Testis (tissue), 3 donors: ENCODE data around the gene RABGGTA. TPM values are rescaled to one million over a fixed set of nuclear protein-coding genes. Genes with fewer than 3 reads are reported as not detected.
A peak's percentile ranks its signal among the peaks of the same experiment; 100 is the strongest.
"Not testable (repeated sequence)": the region's sequence is repeated elsewhere in the genome, so short reads cannot be mapped to it uniquely, and the experiment has no call there.

Experiments
- DNase-seq: peaks from one replicate; pipeline ENCODE4 v3.0.0-alpha.2; 2019
- H3K27ac ChIP-seq, 2 donors: fragments of 200-600 bp; sonication (generic); one replicate each; pipeline ENCODE4 v1.5.1; 2019
- H3K27me3 ChIP-seq: fragments of 200-600 bp; sonication (generic); one replicate; pipeline ENCODE4 v1.5.1; 2019
- H3K36me3 ChIP-seq: fragments of 200-600 bp; sonication (generic); one replicate; pipeline ENCODE4 v1.5.1; 2017; ENCODE audit warnings: low read depth; ENCODE audit errors: missing control alignments
- H3K4me1 ChIP-seq: fragments of 200-600 bp; sonication (generic); one replicate; pipeline ENCODE4 v1.5.1; 2019
- H3K4me3 ChIP-seq, 2 donors: fragments of 200-600 bp; sonication (generic); one replicate each; pipeline ENCODE4 v1.5.1; 2017 to 2019
- H3K9me3 ChIP-seq: fragments of 200-600 bp; sonication (generic); one replicate; pipeline ENCODE4 v1.5.1; 2017
- CTCF ChIP-seq, 3 experiments: fragments of 450-650 bp in 2 of 3; fragments of 200-600 bp in 1 of 3; sonication (generic) in 1 of 3; IDR thresholded peaks; one replicate each; pipeline ENCODE4 v1.5.1; 2016 to 2019; ENCODE audit warnings: antibody characterized with exemption in 3 of 3, mild to moderate bottlenecking in 2 of 3, moderate library complexity in 1 of 3
- POLR2A ChIP-seq: fragments of 450-650 bp; IDR thresholded peaks from one replicate; pipeline ENCODE4 v1.6.1; 2017; ENCODE audit warnings: antibody characterized with exemption, mild to moderate bottlenecking, moderate library complexity
- WGBS, 2 donors: methylation state at CpG; one replicate each; pipeline ENCODE4 v1.1.5; 2018; 5-methylcytosine and 5-hydroxymethylcytosine counted together
- intact Hi-C: fragments of 100-400 bp; cut with DNase I; formaldehyde crosslinking; loops from one replicate; pipeline ENCODE4 v1.15.1; 2023; ENCODE audit warnings: low total_unique reads
- polyA plus RNA-seq: library from polyadenylated mRNA; stranded (reverse); fragments of 350-450 nt; fragmentation: Illumina TruSeq; extraction: RNeasy Lipid Tissue Mini Kit (QIAGEN cat#74804); gene quantifications from one replicate; pipeline ENCODE4 v1.2.3, GENCODE V29; 2014; ENCODE audit warnings: low read depth, low replicate concordance; ENCODE audit not compliant: insufficient read depth
- small RNA-seq, 2 donors: library from RNA; depleted of rRNA; stranded (forward); fragments of <200 nt; gene quantifications; one replicate each; pipeline ENCODE3, GENCODE V24; 2016
- total RNA-seq, 2 donors: library from RNA; depleted of rRNA; stranded (reverse); fragments of >200 nt; gene quantifications; one replicate each; pipeline ENCODE4 v1.2.3, GENCODE V29; 2016

The RABGGTA gene
- total and polyA plus RNA-seq, 3 donors from 2014 or later: 33.5 to 90.2 (median 70.9) TPM

DNA sequence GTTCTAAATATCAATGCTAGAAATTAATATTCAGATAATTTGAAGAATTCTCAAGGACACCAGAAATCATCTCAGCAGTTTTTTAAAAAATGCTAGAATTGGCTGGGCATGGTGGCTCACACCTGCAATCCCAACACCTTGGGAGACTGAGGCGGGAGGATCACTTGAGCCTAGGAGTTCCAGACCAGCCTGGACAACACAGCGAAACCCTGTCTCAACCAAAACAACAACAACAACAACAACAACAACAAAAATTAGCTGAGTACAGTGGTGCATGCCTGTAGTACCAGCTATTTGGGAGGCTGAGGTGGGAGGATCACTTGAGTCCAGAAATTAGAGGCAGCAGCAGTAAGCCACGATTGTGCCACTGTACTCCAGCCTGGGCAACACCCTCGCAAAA lies 52.3 kb downstream of the RABGGTA start:
- DNase-seq: no peak
- TF ChIP-seq POLR2A (no peak), CTCF (IDR thresholded peaks at IDR 0.05) (no peak)
- intact Hi-C loops: no loop called here
- WGBS, 2 donors: 87 to 88% methylated on average over 4 of the region's 4 CpGs
- Histone ChIP-seq H3K36me3 (no peaks in the 10 kb centered on the region), H3K27me3 (no peaks in the 10 kb centered on the region), H3K9me3 (no peaks in the 10 kb centered on the region), H3K4me1 (peaks cover 16% of the 10 kb centered on the region), H3K27ac (no peak overlapping the region), H3K4me3 (no peak overlapping the region)

DNA sequence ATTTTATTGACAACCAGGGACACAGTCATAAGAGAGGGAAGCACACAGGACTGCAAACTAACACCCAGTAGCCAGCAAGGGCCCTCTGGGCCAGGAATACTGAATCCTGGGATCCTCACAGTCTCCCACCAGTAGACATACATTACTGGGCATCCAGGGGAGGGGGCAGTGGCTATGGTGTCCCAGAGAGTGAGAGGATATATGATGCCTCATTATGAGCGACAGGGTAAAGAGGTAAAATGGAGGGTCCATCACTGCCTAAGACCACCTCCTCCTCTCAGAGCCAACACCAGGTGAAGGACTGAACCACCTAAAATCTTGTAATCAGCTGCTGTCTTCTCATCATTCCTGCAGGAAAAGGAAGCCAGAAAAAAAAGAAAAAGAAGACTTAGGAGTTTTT lies 54.5 kb downstream of the RABGGTA start:
- H3K27ac ChIP-seq, intact Hi-C loops, H3K9me3 ChIP-seq, DNase-seq, H3K27me3 ChIP-seq, H3K4me3 ChIP-seq, H3K36me3 ChIP-seq: not testable (repeated sequence)
- 50 to 86% methylated on average over 1 of the region's 1 CpG for WGBS, 2 donors
- peaks cover 21% of the 10 kb centered on the region for H3K4me1 ChIP-seq

DNA sequence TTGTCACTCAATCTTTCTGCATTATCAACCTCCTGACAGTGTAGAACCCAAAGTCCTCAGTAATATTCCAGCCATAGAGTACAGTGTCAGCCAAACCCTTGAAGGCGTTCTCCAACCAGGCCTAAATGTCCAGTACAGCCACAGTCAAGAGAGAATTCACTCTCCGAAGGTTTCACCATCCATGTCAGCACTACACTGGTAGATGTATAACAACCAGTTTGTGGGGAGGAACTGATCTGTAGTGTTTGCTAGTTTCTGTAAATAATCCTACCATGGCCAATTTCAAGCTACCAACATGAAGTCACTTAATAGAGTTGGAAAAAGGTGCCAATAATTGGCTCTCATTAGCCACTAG lies 55.1 kb downstream of the RABGGTA start:
- Histone ChIP-seq H3K4me3 (no peak overlapping the region), H3K27ac (peak overlapping the region; percentile 88 to 92), H3K27me3 (no peaks in the 10 kb centered on the region), H3K36me3 (no peaks in the 10 kb centered on the region), H3K9me3 (no peaks in the 10 kb centered on the region), H3K4me1 (peaks cover 21% of the 10 kb centered on the region)
- TF ChIP-seq CTCF (IDR thresholded peaks at IDR 0.05) (no peak), POLR2A (no peak)
- intact Hi-C loops: no loop called here
- WGBS, 2 donors: 34 to 65% methylated on average over 2 of the region's 2 CpGs
- no peak for DNase-seq

Small RNA genes within 50 kb of the gene (small RNA-seq; reads per million reads assigned to genes)
- gene MDP1: 0 reads per million in 2 donors

Other genes starting within 250 kb of the RABGGTA start
Only the 30 nearest of the 34 such genes appear.
- gene DCAF11, start 156.8 kb downstream of the RABGGTA start, total RNA-seq: 10 to 100 TPM; 67.6 to 68.0 TPM
- gene DCAF11, start 156.8 kb downstream of the RABGGTA start, polyA plus RNA-seq: 77.4 TPM
- gene NRL, start 156.6 kb downstream of the RABGGTA start, total RNA-seq: 1 to 10 TPM; 6.6 to 8.3 TPM
- 8.2 TPM for gene NRL, start 156.6 kb downstream of the RABGGTA start, polyA plus RNA-seq
- 1 to 10 TPM; 2.2 to 3.5 TPM for gene FITM1, start 140.9 kb downstream of the RABGGTA start, total RNA-seq
- 3.7 TPM for gene FITM1, start 140.9 kb downstream of the RABGGTA start, polyA plus RNA-seq
- gene PSME1, start 135.4 kb downstream of the RABGGTA start, total RNA-seq: 10 to 100 TPM; 43.3 to 63.9 TPM
- gene PSME1, start 135.4 kb downstream of the RABGGTA start, polyA plus RNA-seq: 101 TPM
- gene EMC9, start 130.0 kb downstream of the RABGGTA start, total RNA-seq: 10 to 100 TPM; 15.2 to 23.9 TPM
- 33.7 TPM for gene EMC9, start 130.0 kb downstream of the RABGGTA start, polyA plus RNA-seq
- gene PSME2, start 125.0 kb downstream of the RABGGTA start, total RNA-seq: 10 to 100 TPM; 49.8 to 78.1 TPM
- 122 TPM for gene PSME2, start 125.0 kb downstream of the RABGGTA start, polyA plus RNA-seq
- 10 to 100 TPM; 94.5 to 96.8 TPM for gene RNF31, start 124.1 kb downstream of the RABGGTA start, total RNA-seq
- gene RNF31, start 124.1 kb downstream of the RABGGTA start, polyA plus RNA-seq: 71.0 TPM
- gene IRF9, start 110.3 kb downstream of the RABGGTA start, total RNA-seq: 10 to 100 TPM; 45.7 to 56.2 TPM
- gene IRF9, start 110.3 kb downstream of the RABGGTA start, polyA plus RNA-seq: 74.8 TPM
- gene REC8, start 99.5 kb downstream of the RABGGTA start, total RNA-seq: 10 to 100 TPM; 27.7 to 55.9 TPM
- gene REC8, start 99.5 kb downstream of the RABGGTA start, polyA plus RNA-seq: 58.8 TPM
- gene IPO4, start 82.8 kb downstream of the RABGGTA start, total RNA-seq: 100 to 1,000 TPM in 1 of 2 donors, 10 to 100 TPM in 1; 85.9 to 140 TPM
- 156 TPM for gene IPO4, start 82.8 kb downstream of the RABGGTA start, polyA plus RNA-seq
- gene TM9SF1, start 76.2 kb downstream of the RABGGTA start, total RNA-seq: 10 to 100 TPM; 45.0 to 50.0 TPM
- gene TM9SF1, start 76.2 kb downstream of the RABGGTA start, polyA plus RNA-seq: 53.2 TPM
- 10 to 100 TPM; 19.4 to 27.4 TPM for gene TSSK4, start 65.9 kb downstream of the RABGGTA start, total RNA-seq
- gene TSSK4, start 65.9 kb downstream of the RABGGTA start, polyA plus RNA-seq: 78.2 TPM
- 100 to 1,000 TPM in 1 of 2 donors, 10 to 100 TPM in 1; 52.9 to 111 TPM for gene CHMP4A, start 58.1 kb downstream of the RABGGTA start, total RNA-seq
- gene CHMP4A, start 58.1 kb downstream of the RABGGTA start, polyA plus RNA-seq: 56.3 TPM
- gene MDP1, start 55.5 kb downstream of the RABGGTA start, total RNA-seq: 10 to 100 TPM; 17.3 to 19.5 TPM
- gene MDP1, start 55.5 kb downstream of the RABGGTA start, polyA plus RNA-seq: 20.1 TPM
- 100 to 1,000 TPM in 1 of 2 donors, 10 to 100 TPM in 1; 94.6 to 110 TPM for gene NEDD8, start 39.2 kb downstream of the RABGGTA start, total RNA-seq
- gene NEDD8, start 39.2 kb downstream of the RABGGTA start, polyA plus RNA-seq: 180 TPM
- 10 to 100 TPM; 30.0 to 42.2 TPM for gene GMPR2, start 38.7 kb downstream of the RABGGTA start, total RNA-seq
- gene GMPR2, start 38.7 kb downstream of the RABGGTA start, polyA plus RNA-seq: 49.9 TPM
- gene TINF2, start 29.0 kb downstream of the RABGGTA start, total RNA-seq: 10 to 100 TPM; 27.5 to 32.1 TPM
- 45.6 TPM for gene TINF2, start 29.0 kb downstream of the RABGGTA start, polyA plus RNA-seq
- gene TGM1, start 8.4 kb downstream of the RABGGTA start, total RNA-seq: 10 to 100 TPM in 1 of 2 donors, 1 to 10 TPM in 1; 3.6 to 10.5 TPM
- gene TGM1, start 8.4 kb downstream of the RABGGTA start, polyA plus RNA-seq: 5.4 TPM
- 10 to 100 TPM; 22.5 to 24.6 TPM for gene DHRS1, start 28.2 kb upstream of the RABGGTA start, total RNA-seq
- 19.2 TPM for gene DHRS1, start 28.2 kb upstream of the RABGGTA start, polyA plus RNA-seq
- gene NOP9, start 28.3 kb upstream of the RABGGTA start, total RNA-seq: 10 to 100 TPM; 25.0 to 27.6 TPM
- gene NOP9, start 28.3 kb upstream of the RABGGTA start, polyA plus RNA-seq: 20.1 TPM
- 1 to 10 TPM; 3.8 to 6.6 TPM for gene CIDEB, start 36.4 kb upstream of the RABGGTA start, total RNA-seq
- gene CIDEB, start 36.4 kb upstream of the RABGGTA start, polyA plus RNA-seq: 7.0 TPM
- 10 to 100 TPM; 23.4 to 28.1 TPM for gene LTB4R2, start 38.5 kb upstream of the RABGGTA start, total RNA-seq
- gene LTB4R2, start 38.5 kb upstream of the RABGGTA start, polyA plus RNA-seq: 4.2 TPM
- gene LTB4R, start 39.9 kb upstream of the RABGGTA start, total RNA-seq: 10 to 100 TPM; 10.3 to 10.9 TPM
- 5.5 TPM for gene LTB4R, start 39.9 kb upstream of the RABGGTA start, polyA plus RNA-seq
- 10 to 100 TPM; 13.9 to 23.1 TPM for gene ADCY4, start 63.5 kb upstream of the RABGGTA start, total RNA-seq
- 10.0 TPM for gene ADCY4, start 63.5 kb upstream of the RABGGTA start, polyA plus RNA-seq
- 10 to 100 TPM in 1 of 2 donors, 1 to 10 TPM in 1; 3.2 to 11.3 TPM for gene RIPK3, start 68.4 kb upstream of the RABGGTA start, total RNA-seq
- gene RIPK3, start 68.4 kb upstream of the RABGGTA start, polyA plus RNA-seq: 2.8 TPM
- gene NFATC4, start 96.6 kb upstream of the RABGGTA start, total RNA-seq: 10 to 100 TPM; 40.9 to 53.5 TPM
- 83.6 TPM for gene NFATC4, start 96.6 kb upstream of the RABGGTA start, polyA plus RNA-seq
- 10 to 100 TPM; 21.8 TPM for gene NYNRIN, start 127.4 kb upstream of the RABGGTA start, total RNA-seq
- 22.0 TPM for gene NYNRIN, start 127.4 kb upstream of the RABGGTA start, polyA plus RNA-seq
- gene CBLN3, start 158.1 kb upstream of the RABGGTA start, total RNA-seq: 10 to 100 TPM; 13.5 to 17.0 TPM
- gene CBLN3, start 158.1 kb upstream of the RABGGTA start, polyA plus RNA-seq: 9.0 TPM
- 10 to 100 TPM; 52.0 to 66.0 TPM for gene KHNYN, start 158.4 kb upstream of the RABGGTA start, total RNA-seq
- 27.9 TPM for gene KHNYN, start 158.4 kb upstream of the RABGGTA start, polyA plus RNA-seq
- gene SDR39U1, start 171.2 kb upstream of the RABGGTA start, total RNA-seq: 10 to 100 TPM; 76.7 to 86.1 TPM
- gene SDR39U1, start 171.2 kb upstream of the RABGGTA start, polyA plus RNA-seq: 76.6 TPM